Endothelial cell of hepatic sinusoid (primary cell): ENCODE data around the gene SH2D5.

ENCODE experiments used
- in situ Hi-C: cut with HindIII; loops from 2 replicates; pipeline ENCODE4 v1.10.0; 2017; ENCODE audit warnings: low sequenced_read_pairs

Gene SH2D5

GRCh38 chr1:20715406-20715805 lies 17.1 kb downstream of the SH2D5 start:
- in situ Hi-C loops = no loop called here

GRCh38 chr1:20713440-20713839 lies 19.1 kb downstream of the SH2D5 start:
- in situ Hi-C loops = no loop called here

- in situ Hi-C loops = no loop called here
Observed at GRCh38 chr1:20712215-20712577, 20.3 kb downstream of the SH2D5 start.

GRCh38 chr1:20711285-20712214 lies 21.0 kb downstream of the SH2D5 start:
- in situ Hi-C loops = no loop called here

GRCh38 chr1:20710469-20711284 lies 21.8 kb downstream of the SH2D5 start:
- in situ Hi-C loops = no loop called here

GRCh38 chr1:20709868-20710267 lies 22.6 kb downstream of the SH2D5 start:
- in situ Hi-C loops = no loop called here

- in situ Hi-C loops = no loop called here
Observed at GRCh38 chr1:20708891-20709290, 23.6 kb downstream of the SH2D5 start.

- in situ Hi-C loops = no loop called here
Observed at GRCh38 chr1:20708057-20708456, 24.4 kb downstream of the SH2D5 start.

- in situ Hi-C loops = no loop called here
Observed at GRCh38 chr1:20706841-20707240, 25.7 kb downstream of the SH2D5 start.

- in situ Hi-C loops = no loop called here
Observed at GRCh38 chr1:20705203-20705755, 27.2 kb downstream of the SH2D5 start.

- in situ Hi-C loops = loop anchor here (5.0 kb wide), 2 partner anchors 83 to 458 kb away; partner anchors contain the start of gene HP1BP3
Observed at GRCh38 chr1:20704390-20705202, 27.9 kb downstream of the SH2D5 start.

GRCh38 chr1:20703124-20703756 lies 29.3 kb downstream of the SH2D5 start:
- in situ Hi-C loops = loop anchor here (5.0 kb wide), 2 partner anchors 84 to 459 kb away; partner anchors contain the start of gene HP1BP3

- in situ Hi-C loops = loop anchor here (5.0 kb wide), 2 partner anchors 85 to 460 kb away; partner anchors contain the start of gene HP1BP3
Observed at GRCh38 chr1:20702416-20702815, 30.1 kb downstream of the SH2D5 start.

- in situ Hi-C loops = loop anchor here (5.0 kb wide), 2 partner anchors 85 to 460 kb away; partner anchors contain the start of gene HP1BP3
Observed at GRCh38 chr1:20701847-20702246, 30.7 kb downstream of the SH2D5 start.

- in situ Hi-C loops = loop anchor here (5.0 kb wide), 2 partner anchors 86 to 461 kb away; partner anchors contain the start of gene HP1BP3
Observed at GRCh38 chr1:20701446-20701845, 31.1 kb downstream of the SH2D5 start.

- in situ Hi-C loops = loop anchor here (5.0 kb wide), 2 partner anchors 87 to 462 kb away; partner anchors contain the start of gene HP1BP3
Observed at GRCh38 chr1:20700636-20701215, 31.8 kb downstream of the SH2D5 start.

- in situ Hi-C loops = no loop called here
Observed at GRCh38 chr1:20699558-20699957, 32.9 kb downstream of the SH2D5 start.

- in situ Hi-C loops = no loop called here
Observed at GRCh38 chr1:20698195-20698910, 34.1 kb downstream of the SH2D5 start.

- in situ Hi-C loops = no loop called here
Observed at GRCh38 chr1:20697563-20697962, 34.9 kb downstream of the SH2D5 start.
